GM21529 (cell line): ENCODE measurements around the gene SYT14.
"Not testable (repeated sequence)": the region's sequence is repeated elsewhere in the genome, so short reads cannot be mapped to it uniquely, and the experiment has no call there.

ENCODE experiments used
- ATAC-seq: cut with Tn5 transposase; IDR thresholded peaks from one replicate; pipeline ENCODE4 v1.9.1; 2021; ENCODE audit not compliant: unreplicated experiment

SYT14 gene

DNA sequence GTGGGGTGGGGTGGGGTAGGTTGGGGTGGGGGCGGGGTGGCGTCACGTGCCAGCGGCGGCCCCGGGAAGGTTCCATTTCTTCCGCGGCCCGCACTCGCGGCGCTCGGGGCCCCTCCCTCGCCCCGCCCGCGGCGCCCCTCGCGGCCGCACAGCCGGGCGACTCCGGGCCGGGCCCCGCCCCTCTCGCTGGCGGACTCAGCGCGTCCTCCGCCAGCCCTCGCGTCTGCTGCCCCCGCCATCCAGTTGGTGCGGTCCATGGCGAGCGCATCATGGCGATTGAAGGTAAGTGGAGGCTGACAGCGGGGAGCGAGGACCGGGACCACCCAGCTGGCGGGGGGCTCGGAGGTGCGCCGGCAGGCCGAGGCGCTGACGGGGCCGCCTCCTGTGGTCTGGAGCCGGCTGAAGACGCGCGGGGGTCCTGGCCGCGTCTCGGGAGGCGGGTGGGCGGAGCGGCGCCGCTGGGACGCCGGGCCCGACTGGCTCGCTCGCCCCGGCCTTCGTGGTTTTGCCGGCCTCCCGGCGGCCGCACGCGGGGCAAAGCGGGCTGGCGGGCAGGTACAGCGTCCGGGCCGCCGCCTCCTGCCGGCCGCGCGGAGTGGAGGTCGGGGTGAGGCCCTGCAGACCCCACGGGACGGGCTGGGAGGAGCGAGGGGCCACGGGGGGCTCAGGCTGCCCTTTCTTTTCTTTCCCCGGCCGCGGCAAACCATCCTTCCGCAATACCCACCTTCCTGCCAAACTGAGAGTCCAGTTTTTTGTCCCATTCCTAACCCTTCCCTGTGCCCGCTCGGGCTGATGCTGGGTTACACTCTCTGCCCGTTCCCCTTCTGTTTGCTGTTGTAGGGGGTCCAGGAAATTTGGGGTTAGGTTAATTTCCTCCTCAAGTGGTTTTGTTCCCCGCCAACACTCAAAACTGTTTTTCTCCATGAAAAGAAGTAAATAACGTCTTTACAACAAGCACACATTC, at the start of gene SYT14:
Gene SYT14 (plus strand): TSS at position 222 of the 964 bp plus-strand sequence. CDS start 48 bp downstream, at position 270.
- ATAC-seq = no peak

DNA sequence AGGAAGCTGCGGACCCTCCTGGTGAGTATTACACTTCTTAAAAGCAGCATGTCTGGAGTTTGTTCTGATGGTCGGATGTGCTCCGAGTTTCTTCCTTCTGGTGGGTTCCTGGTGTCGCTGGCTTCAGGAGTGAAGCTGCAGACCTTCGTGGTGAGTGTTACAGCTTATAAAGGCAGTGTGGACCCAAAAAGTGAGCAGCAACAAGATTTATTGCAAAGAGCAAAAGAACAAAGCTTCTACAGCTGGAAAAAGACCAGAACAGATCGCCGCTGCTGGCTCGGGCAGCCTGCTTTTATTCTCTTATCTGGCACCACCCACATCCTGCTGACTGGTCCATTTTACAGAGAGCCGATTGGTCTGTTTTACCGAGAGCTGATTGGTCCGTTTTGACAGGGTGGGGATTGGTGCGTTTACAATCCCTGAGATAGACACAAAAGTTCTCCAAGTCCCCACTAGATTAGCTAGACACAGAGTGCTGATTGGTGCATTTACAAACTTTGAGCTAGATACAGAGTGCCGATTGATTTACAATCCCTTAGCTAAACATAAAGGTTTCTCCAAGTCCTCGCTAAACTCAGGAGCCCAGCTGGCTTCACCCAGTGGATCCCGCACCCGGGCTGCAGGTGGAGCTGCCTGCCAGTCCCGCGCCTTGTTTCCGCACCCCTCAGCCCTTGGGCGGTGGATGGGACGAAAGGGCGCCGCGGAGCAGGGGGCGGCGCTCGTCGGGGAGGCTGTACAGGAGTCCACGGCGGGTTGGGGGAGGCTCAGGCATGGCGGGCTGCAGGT, 49.5 kb upstream of the SYT14 start:
- not testable (repeated sequence) for ATAC-seq

DNA sequence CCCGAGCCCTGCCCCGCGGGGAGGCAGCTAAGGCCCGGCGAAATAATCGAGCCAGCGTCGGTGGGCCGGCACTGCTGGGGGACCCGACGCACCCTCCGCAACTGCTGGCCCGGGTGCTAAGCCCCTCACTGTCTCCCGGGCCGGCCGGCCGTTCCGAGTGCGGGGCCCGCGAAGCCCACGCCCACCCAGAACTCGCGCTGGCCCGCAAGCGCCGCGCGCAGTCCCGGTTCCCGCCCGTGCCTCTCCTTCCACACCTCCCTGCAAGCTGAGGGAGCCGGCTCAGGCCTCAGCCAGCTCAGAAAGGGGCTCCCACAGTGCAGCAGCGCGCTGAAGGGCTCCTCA, 49.0 kb upstream of the SYT14 start:
- no peak for ATAC-seq

DNA sequence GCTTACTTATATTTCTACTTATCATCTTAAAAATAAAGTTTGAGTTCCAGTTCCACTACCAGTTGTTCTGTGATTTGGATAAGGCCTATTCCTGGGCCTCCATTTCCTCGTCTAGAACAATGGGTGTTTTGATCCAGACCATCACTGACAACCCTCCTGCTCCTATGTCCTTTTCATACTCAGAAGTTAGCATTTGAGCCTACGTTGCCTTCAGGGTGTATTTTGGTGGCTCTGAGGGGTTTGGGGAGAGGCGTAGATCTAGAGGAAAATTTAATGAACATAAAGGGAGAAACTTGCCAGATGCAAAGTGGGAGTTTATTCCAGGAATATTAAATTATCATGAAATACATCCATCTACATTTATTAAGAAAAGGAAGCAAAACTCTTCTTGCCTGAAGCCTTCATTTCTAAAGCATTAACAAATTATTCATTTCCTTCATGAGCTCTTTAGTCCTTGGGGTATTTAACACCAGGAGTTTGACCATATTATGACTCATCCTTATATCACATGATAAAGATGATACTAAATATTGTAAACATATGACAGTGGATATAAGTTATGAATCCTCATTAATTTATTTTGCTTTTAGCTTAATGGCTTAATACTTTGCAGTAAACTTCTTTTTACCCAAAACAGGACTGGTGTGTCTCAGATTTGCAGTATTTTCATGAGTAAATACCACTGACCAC, 47.2 kb upstream of the SYT14 start:
- no peak for ATAC-seq

DNA sequence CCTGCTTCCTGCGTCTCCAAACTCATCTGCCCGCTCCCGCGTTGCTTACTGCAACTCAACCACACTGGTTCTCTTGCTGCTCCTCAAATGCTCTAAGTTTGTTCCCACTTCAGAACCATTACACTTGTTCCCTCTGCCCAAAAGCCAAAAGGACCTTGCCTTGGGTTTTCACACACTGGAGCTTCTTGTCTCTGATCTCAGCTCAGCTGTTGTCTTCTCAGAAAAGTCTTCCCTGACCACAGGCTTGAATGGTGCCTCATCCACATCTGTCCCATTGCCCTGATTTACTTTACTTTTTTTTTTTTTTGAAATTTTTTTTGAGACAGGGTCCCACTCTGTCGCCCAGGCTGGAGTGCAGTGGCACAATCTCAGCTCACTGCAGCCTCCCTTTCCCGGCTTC, 44.3 kb upstream of the SYT14 start:
- ATAC-seq = no peak

DNA sequence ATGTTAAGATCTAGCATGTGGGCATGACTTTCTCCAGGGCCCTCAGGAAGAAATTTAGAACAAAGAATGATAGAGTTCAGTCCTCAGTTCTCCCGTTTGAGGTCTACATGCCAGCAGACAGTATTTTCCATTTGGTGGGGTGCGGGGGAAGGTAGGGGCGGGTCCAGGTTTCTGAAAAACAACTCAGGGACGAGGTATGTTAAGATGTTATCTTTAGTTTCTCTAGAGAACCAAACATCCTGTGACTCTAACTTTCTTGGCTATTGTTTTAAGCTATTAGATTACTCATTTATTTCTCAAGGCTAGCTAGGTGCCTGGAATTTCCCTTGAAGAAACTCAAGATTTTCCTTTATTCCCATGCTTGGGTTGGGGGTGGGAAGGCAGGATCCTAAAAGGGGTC, 42.3 kb upstream of the SYT14 start:
- no peak for ATAC-seq

DNA sequence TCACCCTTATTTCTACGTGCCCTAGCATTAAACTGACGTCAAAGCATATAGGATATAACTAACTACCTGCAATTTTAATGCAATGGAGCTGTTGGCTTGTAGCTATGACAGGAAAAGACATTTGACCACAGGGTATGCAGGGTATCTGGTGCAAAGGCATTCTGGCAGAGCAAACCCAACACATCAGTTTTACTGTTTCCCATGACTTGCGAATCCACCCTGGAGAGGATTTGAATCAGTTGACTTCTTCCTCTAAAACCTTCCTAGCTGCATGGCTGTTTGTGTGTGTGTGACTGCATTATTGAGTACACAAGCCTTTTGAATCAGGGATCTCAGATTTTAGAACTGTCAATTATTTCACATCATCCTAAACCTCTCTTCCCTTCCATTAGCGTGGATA, 41.7 kb upstream of the SYT14 start:
- ATAC-seq = no peak

DNA sequence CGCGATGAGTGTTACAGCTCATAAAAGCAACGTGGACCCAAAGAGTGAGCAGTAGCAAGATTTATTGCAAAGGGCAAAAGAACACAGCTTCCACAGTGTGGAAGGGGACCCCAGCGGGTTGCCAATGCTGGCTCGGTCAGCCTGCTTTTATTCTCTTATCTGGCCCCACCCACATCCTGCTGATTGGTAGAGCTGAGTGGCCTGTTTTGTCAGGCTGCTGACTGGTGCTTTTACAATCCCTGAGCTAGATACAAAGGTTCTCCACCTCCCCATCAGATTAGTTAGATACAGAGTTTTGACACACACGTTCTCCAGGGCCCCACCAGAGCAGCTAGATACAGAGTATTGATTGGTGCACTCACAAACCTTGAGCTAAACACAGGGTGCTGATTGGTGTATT, 39.7 kb upstream of the SYT14 start:
- ATAC-seq = not testable (repeated sequence)

DNA sequence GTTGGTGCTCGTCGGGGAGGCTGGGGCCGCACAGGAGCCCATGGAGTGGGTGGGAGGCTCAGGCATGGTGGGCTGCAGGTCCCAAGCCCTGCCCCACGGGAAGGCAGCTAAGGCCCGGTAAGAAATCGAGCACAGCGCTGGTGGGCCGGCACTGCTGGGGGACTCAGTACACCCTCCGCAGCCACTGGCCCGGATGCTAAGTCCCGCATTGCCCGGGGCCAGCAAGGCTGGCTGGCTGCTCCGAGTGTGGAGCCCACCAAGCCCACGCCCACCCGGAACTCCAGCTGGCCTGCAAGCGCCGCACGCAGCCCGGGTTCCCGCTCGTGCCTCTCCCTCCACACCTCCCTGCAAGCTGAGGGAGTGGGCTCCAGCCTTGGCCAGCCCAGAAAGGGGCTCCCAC, 39.2 kb upstream of the SYT14 start:
- not testable (repeated sequence) for ATAC-seq

DNA sequence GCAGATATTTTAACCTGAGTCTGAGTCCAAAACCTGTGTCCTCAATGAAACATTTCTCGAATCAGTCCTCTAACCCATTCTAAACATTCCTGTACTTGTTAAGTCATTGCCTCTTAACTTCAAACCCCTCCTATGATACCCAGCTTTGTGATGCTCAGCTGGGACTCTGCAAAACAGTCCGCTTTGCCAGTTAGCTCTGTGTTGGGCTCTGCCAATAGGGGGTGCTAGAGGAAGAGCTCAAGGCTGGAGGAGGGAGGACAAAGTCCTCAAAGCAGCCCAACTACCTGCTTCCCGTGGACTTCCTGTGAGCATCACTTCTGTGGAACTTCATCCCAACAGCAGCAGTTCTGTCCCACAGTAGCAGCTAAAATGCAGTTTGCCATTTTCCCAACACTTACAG, 38.1 kb upstream of the SYT14 start:
- peak; percentile 61 for ATAC-seq

DNA sequence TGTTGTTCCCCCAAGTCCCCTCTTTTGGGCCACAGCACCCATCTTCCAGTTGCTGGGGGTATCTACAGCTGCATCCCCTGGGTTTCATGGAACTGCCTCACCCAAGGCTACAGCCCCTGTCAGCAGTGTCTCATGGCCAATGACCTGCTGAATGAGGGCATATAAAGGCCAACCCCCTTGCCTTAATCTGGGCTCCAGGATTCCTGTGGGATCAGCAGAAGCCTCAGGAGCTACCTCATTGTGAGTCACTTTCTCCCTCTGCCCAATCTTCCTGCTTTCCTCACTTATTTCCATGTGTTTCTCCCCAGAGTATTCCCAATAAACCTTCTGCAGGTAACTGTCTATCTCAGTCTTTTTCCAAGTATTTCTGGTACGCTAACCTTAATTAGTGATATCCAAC, 37.3 kb upstream of the SYT14 start:
- ATAC-seq = no peak

DNA sequence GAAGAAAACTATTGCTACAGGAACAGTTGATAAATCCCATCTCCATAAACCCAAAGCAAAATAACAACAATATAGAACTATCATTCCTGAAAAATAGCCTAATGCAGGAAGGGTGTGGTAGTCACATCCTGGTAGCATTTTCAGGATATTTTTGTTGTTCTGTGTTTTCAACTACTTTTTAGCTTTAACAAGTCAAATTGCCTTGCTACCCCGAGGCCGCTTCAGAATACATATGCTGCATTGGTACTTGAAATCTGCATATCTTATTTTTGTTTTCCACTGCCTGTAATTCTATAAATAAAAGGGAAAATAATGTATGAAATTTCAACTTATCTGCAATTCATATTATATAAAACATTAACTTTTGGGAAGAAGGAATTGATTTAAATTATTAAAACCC, 36.8 kb upstream of the SYT14 start:
- no peak for ATAC-seq

DNA sequence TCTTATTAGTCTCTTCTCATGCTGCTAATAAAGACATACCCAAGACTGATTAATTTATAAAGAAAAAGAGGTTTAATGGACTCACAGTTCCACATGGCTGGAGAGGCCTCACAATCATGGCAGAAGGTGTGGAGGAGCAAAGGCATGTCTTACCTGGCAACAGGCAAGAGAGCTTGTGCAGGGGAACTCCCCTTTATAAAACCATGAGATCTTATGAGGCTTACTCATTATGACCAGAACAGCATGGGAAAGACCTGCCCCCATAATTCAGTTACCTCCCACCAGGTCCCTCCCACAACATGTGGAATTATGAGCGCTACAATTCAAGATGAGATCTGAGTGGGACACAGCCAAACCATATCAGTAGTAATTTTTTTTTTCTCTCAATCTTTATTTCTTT, 33.2 kb upstream of the SYT14 start:
- not testable (repeated sequence) for ATAC-seq

DNA sequence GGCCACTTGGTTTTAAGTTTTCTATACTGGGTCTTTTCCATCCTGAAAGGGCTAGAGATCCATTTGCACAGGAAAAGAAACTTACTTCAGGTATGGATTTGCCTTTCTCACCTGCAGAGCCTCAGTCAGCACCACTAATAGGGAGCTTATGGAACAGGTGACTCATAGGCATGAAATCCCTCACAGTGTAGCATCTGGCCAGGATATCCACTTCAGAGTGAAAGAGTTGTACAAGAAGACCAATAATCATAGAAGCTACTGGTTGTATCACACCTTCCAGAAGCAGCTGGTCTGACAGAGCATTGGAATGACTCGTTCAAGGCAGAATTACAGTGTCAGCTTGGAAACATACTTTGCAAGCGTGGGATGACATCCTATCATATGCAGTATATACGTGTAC, 26.3 kb upstream of the SYT14 start:
- ATAC-seq = no peak

DNA sequence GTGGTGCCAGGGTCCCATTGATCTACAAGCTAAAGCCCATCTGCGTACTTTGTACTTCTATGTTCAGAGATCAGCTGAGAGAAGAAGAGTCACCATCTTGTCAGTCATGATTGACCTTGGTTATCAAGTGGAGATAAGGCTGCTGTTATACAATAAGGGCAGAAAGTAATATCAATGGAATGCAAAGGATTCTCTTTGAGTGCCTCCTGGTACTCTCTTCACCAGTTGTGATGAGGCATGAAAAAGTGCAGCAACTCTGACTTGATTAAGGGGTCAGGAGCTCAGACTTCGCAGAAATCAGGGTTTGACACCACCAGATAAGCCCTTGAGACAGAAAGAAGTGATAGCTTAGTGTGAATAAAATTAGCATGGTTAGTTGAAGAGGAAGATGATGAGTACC, 25.7 kb upstream of the SYT14 start:
- no peak for ATAC-seq

DNA sequence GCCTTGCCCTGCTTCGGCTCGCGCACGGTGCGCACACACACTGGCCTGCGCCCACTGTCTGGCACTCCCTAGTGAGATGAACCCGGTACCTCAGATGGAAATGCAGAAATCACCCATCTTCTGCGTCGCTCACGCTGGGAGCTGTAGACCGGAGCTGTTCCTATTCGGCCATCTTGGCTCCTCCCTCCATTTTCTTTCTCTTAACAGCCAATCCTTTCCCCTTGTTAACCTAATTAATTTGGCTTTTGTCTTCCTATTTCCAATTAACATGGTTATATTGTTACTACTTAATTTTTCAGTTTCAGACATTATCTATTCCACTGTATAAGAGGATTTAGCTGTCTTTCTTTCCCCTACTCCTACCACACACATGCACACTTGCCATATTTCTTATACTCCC, 18.4 kb upstream of the SYT14 start:
- ATAC-seq = not testable (repeated sequence)

DNA sequence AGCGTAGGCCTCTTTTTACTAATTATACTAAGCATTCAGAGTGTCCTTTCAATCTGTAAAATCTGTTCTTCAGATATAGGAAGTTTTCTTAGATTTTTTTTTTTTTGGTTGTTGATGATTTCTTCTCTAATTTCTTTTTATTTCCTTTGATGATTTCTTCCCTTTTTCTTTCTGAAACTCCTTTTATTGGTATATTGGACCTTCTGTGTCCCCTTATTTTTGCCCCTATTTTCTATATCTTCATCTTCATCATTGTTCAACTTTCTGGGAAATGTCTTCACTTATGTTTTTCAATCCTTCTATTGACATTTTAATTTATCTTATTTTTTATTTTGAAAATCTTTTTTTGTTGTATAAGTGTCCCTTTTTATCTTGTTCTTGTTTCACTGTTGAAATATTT, 17.2 kb upstream of the SYT14 start:
- no peak for ATAC-seq

DNA sequence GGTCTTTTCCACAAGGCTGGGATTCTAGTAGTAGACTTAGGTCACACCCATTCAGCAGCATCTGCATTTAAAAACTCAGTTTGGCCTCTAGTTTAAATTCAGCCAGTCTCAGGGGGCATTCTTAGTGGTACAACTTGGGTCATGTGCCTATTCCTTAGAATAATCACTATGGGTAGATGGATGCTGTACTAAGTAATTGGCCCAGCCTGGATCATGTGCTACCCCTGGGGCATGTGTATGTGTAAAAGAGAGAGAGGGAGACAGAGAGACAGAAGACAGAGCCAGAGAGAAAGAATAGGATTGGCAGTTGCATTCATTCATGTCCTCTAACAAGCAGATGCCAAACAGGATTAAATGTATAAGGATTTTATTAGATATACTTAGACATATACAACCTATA, 13.6 kb upstream of the SYT14 start:
- ATAC-seq = no peak

DNA sequence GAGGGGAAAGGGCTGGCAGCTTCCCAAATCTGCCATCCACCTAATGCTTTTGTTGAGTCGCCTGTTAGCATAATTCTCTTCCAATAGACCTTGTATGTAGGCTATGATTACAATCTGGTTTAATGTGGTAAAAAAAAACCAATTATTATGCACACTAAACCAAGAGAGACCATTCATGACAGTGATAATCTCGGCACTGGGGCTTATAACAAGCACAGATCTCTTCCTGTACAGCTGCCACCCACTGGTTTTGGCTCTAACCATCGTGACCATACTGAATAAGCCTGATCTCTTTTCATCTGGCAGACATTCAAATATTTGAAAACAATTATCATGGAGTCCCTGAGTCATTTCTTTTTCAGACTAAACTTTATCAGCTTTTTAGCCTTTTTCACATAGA, 12.0 kb upstream of the SYT14 start:
- no peak for ATAC-seq

DNA sequence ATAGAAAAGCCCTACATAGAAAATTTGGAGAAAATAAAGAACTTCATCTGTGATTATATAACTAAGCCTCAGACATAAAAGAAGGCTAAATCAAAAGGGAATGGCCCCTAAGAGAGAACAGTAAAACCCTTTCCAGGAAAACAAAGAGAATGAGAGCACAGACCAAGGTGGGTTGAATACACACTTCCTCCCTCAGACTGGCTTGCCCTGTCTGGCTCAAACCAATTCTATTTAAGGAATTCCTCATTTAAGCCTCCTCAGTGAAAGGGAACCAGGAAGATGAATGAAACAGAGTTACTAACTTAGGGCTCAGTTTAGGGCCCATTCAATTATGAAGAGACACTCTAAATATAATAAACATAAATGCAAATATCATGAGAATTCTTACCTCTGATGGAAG, 10.6 kb upstream of the SYT14 start:
- ATAC-seq = no peak

DNA sequence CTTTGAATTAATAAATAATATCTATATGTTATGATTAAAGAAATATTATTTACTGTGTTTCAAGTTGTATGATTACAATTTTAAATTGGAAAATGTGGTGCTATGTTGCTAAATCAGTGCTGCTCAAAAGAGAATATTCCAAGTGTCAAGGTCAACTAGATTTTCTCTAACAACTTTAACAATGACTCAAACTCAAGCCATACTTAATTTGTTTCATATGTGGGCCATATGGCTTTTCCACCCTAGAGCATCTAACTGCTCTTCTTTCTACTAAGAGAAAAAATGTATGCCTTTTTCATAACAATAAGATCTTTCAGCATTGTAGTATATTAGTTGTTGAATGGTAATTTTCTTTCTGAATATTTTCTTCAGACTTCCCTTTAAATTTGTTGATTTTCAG, 8.3 kb upstream of the SYT14 start:
- ATAC-seq = no peak

DNA sequence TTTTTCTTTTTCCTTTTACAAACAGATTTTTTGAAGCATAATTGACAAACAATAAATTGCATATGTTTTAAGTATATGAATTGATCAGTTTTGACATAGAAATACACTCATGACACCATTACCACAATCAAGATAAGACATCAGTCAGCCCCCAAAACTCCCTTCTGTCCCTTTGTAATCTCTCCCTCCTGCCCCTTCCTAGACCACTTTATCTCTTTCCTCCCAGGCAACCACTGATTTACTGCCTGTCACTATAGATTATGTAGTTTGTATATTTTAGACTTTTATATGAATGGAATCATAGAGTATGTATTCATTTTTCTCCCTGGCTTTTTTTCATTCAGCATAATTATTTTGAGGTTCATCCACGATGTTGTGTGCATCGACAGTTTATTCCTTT, 6.9 kb upstream of the SYT14 start:
- no peak for ATAC-seq
